ENCODE data around the gene CNOT11.

- TF ChIP-seq, protein P1, sequence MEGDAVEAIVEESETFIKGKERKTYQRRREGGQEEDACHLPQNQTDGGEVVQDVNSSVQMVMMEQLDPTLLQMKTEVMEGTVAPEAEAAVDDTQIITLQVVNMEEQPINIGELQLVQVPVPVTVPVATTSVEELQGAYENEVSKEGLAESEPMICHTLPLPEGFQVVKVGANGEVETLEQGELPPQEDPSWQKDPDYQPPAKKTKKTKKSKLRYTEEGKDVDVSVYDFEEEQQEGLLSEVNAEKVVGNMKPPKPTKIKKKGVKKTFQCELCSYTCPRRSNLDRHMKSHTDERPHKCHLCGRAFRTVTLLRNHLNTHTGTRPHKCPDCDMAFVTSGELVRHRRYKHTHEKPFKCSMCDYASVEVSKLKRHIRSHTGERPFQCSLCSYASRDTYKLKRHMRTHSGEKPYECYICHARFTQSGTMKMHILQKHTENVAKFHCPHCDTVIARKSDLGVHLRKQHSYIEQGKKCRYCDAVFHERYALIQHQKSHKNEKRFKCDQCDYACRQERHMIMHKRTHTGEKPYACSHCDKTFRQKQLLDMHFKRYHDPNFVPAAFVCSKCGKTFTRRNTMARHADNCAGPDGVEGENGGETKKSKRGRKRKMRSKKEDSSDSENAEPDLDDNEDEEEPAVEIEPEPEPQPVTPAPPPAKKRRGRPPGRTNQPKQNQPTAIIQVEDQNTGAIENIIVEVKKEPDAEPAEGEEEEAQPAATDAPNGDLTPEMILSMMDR (IDR thresholded peaks at IDR 0.05; ENCODE audit: low read depth, low read length, poor library complexity, severe bottlenecking), result no peak
- TF ChIP-seq EZH2phosphoT487 (IDR thresholded peaks at IDR 0.05; ENCODE audit: borderline replicate concordance, low read length), result no peak
These were observed 11.5 kb upstream of the CNOT11 start for GRCh38 chr2:101241158-101241557.
